Keratinocyte (primary cell): ENCODE results near the gene PHLPP1. TPM values are rescaled to one million over a fixed set of nuclear protein-coding genes. Genes with fewer than 3 reads are reported as not detected.

Experiments
- DNase-seq: peaks from one replicate; pipeline ENCODE4 v3.0.0-alpha.2; 2011; ENCODE audit warnings: low read depth, missing footprints, low spot score
- FAIRE-seq: peaks from 2 replicates; lab custom pipeline; 2011; peaks lifted over from hg19 to GRCh38; lab: Jason Lieb, UNC
- H2AFZ ChIP-seq: 2 replicates; pipeline ENCODE4 v1.6.0; 2012; ENCODE audit warnings: low read length, control low read depth, inconsistent platforms; ENCODE audit not compliant: control insufficient read depth
- H3K27ac ChIP-seq: 2 replicates; pipeline ENCODE4 v1.5.1; 2011; ENCODE audit warnings: low read length; ENCODE audit not compliant: control insufficient read depth, insufficient read depth
- H3K27me3 ChIP-seq: 3 replicates; pipeline ENCODE4 v1.6.0; 2011; ENCODE audit warnings: low read length; ENCODE audit not compliant: control insufficient read depth, insufficient read depth; ENCODE audit errors: extremely low read depth
- H3K36me3 ChIP-seq, 2 experiments: 2 replicates in 1 of 2; 3 replicates in 1 of 2; pipeline ENCODE4 v1.5.1; 2011; ENCODE audit warnings: low read length in 2 of 2, mild to moderate bottlenecking in 1 of 2; ENCODE audit not compliant: control insufficient read depth in 2 of 2, insufficient read depth in 2 of 2; ENCODE audit errors: extremely low read depth in 1 of 2
- H3K4me1 ChIP-seq: 3 replicates; pipeline ENCODE4 v1.5.1; 2011; ENCODE audit warnings: low read length; ENCODE audit not compliant: control insufficient read depth, insufficient read depth; ENCODE audit errors: extremely low read depth
- H3K4me2 ChIP-seq: 3 replicates; pipeline ENCODE4 v1.6.0; 2011; ENCODE audit warnings: low read depth, low read length; ENCODE audit not compliant: control insufficient read depth, insufficient read depth; ENCODE audit errors: extremely low read depth
- H3K4me3 ChIP-seq, 3 experiments: fragments of 200-600 bp in 1 of 3; sonication (generic) in 1 of 3; 2 replicates in 2 of 3; 3 replicates in 1 of 3; pipeline ENCODE4 v1.5.1; 2011 to 2016; ENCODE audit warnings: low read length in 3 of 3, mild to moderate bottlenecking in 3 of 3, control low read depth in 2 of 3, inconsistent platforms in 1 of 3, low read depth in 1 of 3, mixed read lengths in 1 of 3, mixed run types in 1 of 3, moderate library complexity in 1 of 3; ENCODE audit not compliant: control insufficient read depth in 2 of 3, insufficient read depth in 2 of 3; ENCODE audit errors: extremely low read depth in 1 of 3
- H3K79me2 ChIP-seq: 2 replicates; pipeline ENCODE4 v1.6.0; 2012; ENCODE audit warnings: low read length; ENCODE audit not compliant: control insufficient read depth, insufficient read depth
- H3K9ac ChIP-seq: 3 replicates; pipeline ENCODE4 v1.6.0; 2011; ENCODE audit warnings: low read length; ENCODE audit not compliant: control insufficient read depth, insufficient read depth; ENCODE audit errors: extremely low read depth
- H3K9me1 ChIP-seq: 3 replicates; pipeline ENCODE4 v1.6.0; 2011; ENCODE audit warnings: low read length; ENCODE audit not compliant: control insufficient read depth, insufficient read depth; ENCODE audit errors: extremely low read depth
- H3K9me3 ChIP-seq: 2 replicates; pipeline ENCODE4 v1.5.1; 2012; ENCODE audit warnings: low read depth, low read length; ENCODE audit not compliant: control insufficient read depth
- H4K20me1 ChIP-seq: 3 replicates; pipeline ENCODE4 v1.6.0; 2011; ENCODE audit warnings: low read length; ENCODE audit not compliant: control insufficient read depth, insufficient read depth; ENCODE audit errors: extremely low read depth
- EZH2 ChIP-seq: IDR thresholded peaks from one replicate; pipeline ENCODE4 v1.6.1; 2012; ENCODE audit warnings: inconsistent platforms, mild to moderate bottlenecking, low read length, moderate library complexity
- dilution Hi-C: fragments of 300-500 bp; cut with MboI; formaldehyde crosslinking; loops from one replicate; pipeline ENCODE4 v1.7.0; 2020; ENCODE audit warnings: low sequenced_read_pairs; ENCODE audit not compliant: extremely low pct_ligation_motif_present
- polyA plus RNA-seq, 5 experiments: library from polyadenylated mRNA; depleted of rRNA in 3 of 5; stranded (reverse) in 3 of 5; stranded (forward) in 1 of 5; unstranded in 1 of 5; fragments of >200 nt; gene quantifications; 1 replicate in 1 of 5; 2 replicates in 3 of 5; 3 replicates in 1 of 5; pipeline versions ENCODE4 v1.2.1 to v1.2.3, GENCODE V29; 2011 to 2012; ENCODE audit warnings: missing spikeins in 2 of 5, low read depth in 1 of 5, low replicate concordance in 1 of 5
- TF ChIP-seq, protein P1 (sequence below), 3 experiments: IDR thresholded peaks in 1 of 3; conservative IDR thresholded peaks in 1 of 3; optimal IDR thresholded peaks in 1 of 3; 2 replicates in 2 of 3; 3 replicates in 1 of 3; pipeline versions ENCODE3 to v1.5.1; 2011; ENCODE audit warnings: low read length in 3 of 3, mild to moderate bottlenecking in 3 of 3, moderate library complexity in 2 of 3, control low read depth in 1 of 3, inconsistent platforms in 1 of 3; ENCODE audit not compliant: insufficient read depth in 2 of 3; ENCODE audit errors: extremely low read depth in 1 of 3

Gene PHLPP1
- polyA plus RNA-seq, 1 donor (not counting 4 experiments of a cell fraction or from before 2014, with no cell fraction given), result 8.4 TPM

DNA sequence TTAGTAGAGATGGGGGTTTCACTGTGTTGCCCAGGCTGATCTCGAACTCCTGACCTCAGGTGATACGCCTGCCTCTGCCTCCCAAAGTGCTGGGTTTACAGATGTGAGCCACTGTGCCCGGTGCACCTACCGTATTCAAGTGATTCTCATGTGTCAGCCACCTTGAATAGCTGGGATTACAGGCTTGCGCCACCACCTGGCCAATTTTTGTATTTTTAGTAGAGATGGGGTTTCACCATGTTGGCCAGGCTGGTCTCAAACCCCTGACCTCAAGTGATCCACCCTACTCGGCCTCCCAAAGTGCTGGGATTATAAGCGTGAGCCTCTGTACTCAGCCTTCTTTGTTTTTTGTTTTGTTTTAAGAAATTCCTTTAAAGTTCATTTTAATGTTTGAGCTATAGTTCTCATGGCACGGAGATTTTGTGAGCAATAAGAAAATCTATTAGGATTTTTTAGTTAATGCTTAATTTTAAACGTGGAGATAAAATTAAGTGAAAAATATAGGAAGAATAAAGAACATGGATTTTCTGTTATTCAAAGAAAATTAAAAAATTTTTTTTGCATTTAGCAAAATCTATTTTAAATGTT lies 242.6 kb downstream of the PHLPP1 start:
- H3K9me3 ChIP-seq, result no peaks in the 10 kb centered on the region
- dilution Hi-C loops, result no loop called here

DNA sequence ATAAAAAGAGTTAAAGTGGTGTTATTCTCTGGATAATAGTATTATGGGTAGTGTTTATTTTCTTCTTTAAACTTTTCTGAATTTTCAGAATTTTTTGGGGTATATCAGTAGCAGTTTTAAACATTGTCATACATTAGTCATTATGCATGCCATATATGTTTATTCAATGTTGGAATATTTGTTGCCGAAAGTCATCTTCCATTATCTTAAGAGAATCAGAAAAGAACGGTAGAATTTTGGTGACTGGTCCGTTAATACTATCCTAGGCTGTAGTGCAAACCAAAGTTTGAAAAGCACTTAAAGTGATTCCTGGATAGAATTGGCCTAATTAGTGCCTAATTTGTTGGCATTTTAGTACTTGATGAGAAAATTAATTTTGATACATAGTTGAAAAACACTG lies 244.1 kb downstream of the PHLPP1 start:
- no peak overlapping the region for H3K9ac ChIP-seq
- H3K27ac ChIP-seq, result no peak overlapping the region
- no peaks in the 10 kb centered on the region for H3K9me1 ChIP-seq
- TF ChIP-seq, protein P1, sequence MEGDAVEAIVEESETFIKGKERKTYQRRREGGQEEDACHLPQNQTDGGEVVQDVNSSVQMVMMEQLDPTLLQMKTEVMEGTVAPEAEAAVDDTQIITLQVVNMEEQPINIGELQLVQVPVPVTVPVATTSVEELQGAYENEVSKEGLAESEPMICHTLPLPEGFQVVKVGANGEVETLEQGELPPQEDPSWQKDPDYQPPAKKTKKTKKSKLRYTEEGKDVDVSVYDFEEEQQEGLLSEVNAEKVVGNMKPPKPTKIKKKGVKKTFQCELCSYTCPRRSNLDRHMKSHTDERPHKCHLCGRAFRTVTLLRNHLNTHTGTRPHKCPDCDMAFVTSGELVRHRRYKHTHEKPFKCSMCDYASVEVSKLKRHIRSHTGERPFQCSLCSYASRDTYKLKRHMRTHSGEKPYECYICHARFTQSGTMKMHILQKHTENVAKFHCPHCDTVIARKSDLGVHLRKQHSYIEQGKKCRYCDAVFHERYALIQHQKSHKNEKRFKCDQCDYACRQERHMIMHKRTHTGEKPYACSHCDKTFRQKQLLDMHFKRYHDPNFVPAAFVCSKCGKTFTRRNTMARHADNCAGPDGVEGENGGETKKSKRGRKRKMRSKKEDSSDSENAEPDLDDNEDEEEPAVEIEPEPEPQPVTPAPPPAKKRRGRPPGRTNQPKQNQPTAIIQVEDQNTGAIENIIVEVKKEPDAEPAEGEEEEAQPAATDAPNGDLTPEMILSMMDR (optimal IDR thresholded peaks at IDR 0.05 in 1 of 3, IDR thresholded peaks at IDR 0.05 in 1 of 3, conservative IDR thresholded peaks at IDR 0.05 in 1 of 3; ENCODE audit: extremely low read depth in 1 of 3, insufficient read depth in 2 of 3, low read length in 3 of 3), result no peak
- TF ChIP-seq EZH2, result no peak
- H3K79me2 ChIP-seq, result no peaks in the 10 kb centered on the region
- no peaks in the 10 kb centered on the region for H3K4me1 ChIP-seq
- no peak for FAIRE-seq
- DNase-seq, result no peak
- H3K9me3 ChIP-seq, result no peaks in the 10 kb centered on the region
- H3K36me3 ChIP-seq, result peaks cover 2 to 3% of the 10 kb centered on the region in 2 experiments
- no peak overlapping the region for H3K4me2 ChIP-seq
- no peaks in the 10 kb centered on the region for H4K20me1 ChIP-seq
- H3K4me3 ChIP-seq, result no peak overlapping the region
- dilution Hi-C loops, result no loop called here
- H3K27me3 ChIP-seq, result no peaks in the 10 kb centered on the region
- H2AFZ ChIP-seq, result no peak overlapping the region

More for the DNA sequence above, 242.6 kb downstream of the PHLPP1 start:
- Histone ChIP-seq H4K20me1 (no peaks in the 10 kb centered on the region), H3K4me2 (no peak overlapping the region), H3K27me3 (no peaks in the 10 kb centered on the region), H3K9ac (no peak overlapping the region), H3K9me1 (no peaks in the 10 kb centered on the region), H3K79me2 (no peaks in the 10 kb centered on the region), H3K4me3 (no peak overlapping the region), H2AFZ (no peak overlapping the region), H3K27ac (no peak overlapping the region), H3K36me3 (peaks cover 0 to 3% of the 10 kb centered on the region in 2 experiments), H3K4me1 (no peaks in the 10 kb centered on the region)
- FAIRE-seq (peak; percentile 29), DNase-seq (no peak)
- TF ChIP-seq, protein P1 (optimal IDR thresholded peaks at IDR 0.05 in 1 of 3, IDR thresholded peaks at IDR 0.05 in 1 of 3, conservative IDR thresholded peaks at IDR 0.05 in 1 of 3; ENCODE audit: extremely low read depth in 1 of 3, insufficient read depth in 2 of 3, low read length in 3 of 3), result peak; percentile 31 to 61 (median 42)
- TF ChIP-seq EZH2, result no peak
